H1 (cell line): ENCODE measurements around the gene C11orf42. TPM values are rescaled to one million over a fixed set of nuclear protein-coding genes. Genes with fewer than 3 reads are reported as not detected.

ENCODE experiments used
- CTCF ChIA-PET: fragments of 300-600 bp; sonication (Branson Sonifier 250); formaldehyde crosslinking; loops from one replicate; lab custom pipeline; 2021; ENCODE audit not compliant: partially characterized antibody; lab: Charles Lee
- POLR2A ChIA-PET: fragments of 300-600 bp; sonication (Branson Sonifier 250); formaldehyde crosslinking; loops from one replicate; lab custom pipeline; 2021; ENCODE audit warnings: inconsistent platforms; ENCODE audit not compliant: partially characterized antibody; lab: Charles Lee
- DNase-seq, 2 experiments: peaks; one replicate each; pipeline versions ENCODE4 v3.0.0 to v3.0.0-alpha.2; 2010 to 2022; ENCODE audit warnings: low spot score in 2 of 2, low read depth in 1 of 2, mixed read lengths in 1 of 2
- FAIRE-seq: peaks from 2 replicates; lab custom pipeline; 2011; peaks lifted over from hg19 to GRCh38; lab: Jason Lieb, UNC
- H2AFZ ChIP-seq: 2 replicates; pipeline ENCODE4 v1.8.1; 2012; ENCODE audit warnings: low read length, inconsistent platforms
- H2AK5ac ChIP-seq: 2 replicates; pipeline ENCODE4 v1.6.1; 2013; ENCODE audit warnings: low read depth, low read length
- H2BK120ac ChIP-seq: replicated peaks from 2 replicates; pipeline ENCODE3; 2013; ENCODE audit warnings: low read depth, low read length, inconsistent platforms
- H2BK12ac ChIP-seq: 2 replicates; pipeline ENCODE4 v1.6.1; 2013; ENCODE audit warnings: low read depth, low read length
- H2BK15ac ChIP-seq: 2 replicates; pipeline ENCODE4 v1.6.1; 2013; ENCODE audit warnings: low read length
- H2BK20ac ChIP-seq: 2 replicates; pipeline ENCODE4 v1.6.1; 2013; ENCODE audit warnings: low read length
- H2BK5ac ChIP-seq: 2 replicates; pipeline ENCODE4 v1.6.1; 2013; ENCODE audit warnings: low read depth, low read length
- H3K14ac ChIP-seq: 2 replicates; pipeline ENCODE4 v1.6.1; 2013; ENCODE audit warnings: inconsistent platforms; ENCODE audit not compliant: insufficient read length
- H3K18ac ChIP-seq: 2 replicates; pipeline ENCODE4 v1.6.1; 2013; ENCODE audit warnings: low read length; ENCODE audit errors: extremely low read depth
- H3K23ac ChIP-seq: 2 replicates; pipeline ENCODE4 v1.6.1; 2013; ENCODE audit warnings: inconsistent platforms; ENCODE audit not compliant: insufficient read length
- H3K23me2 ChIP-seq: 2 replicates; pipeline ENCODE4 v1.6.1; 2013; ENCODE audit warnings: low read depth, low read length
- H3K27ac ChIP-seq: 2 replicates; pipeline ENCODE4 v1.6.1; 2011; ENCODE audit warnings: low read depth, low read length, inconsistent platforms
- H3K27me3 ChIP-seq, 4 experiments: replicated peaks in 1 of 4; 1 replicate in 1 of 4; 2 replicates in 3 of 4; pipeline versions ENCODE4 v1.6.1 to v1.8.1; 2011 to 2013; ENCODE audit warnings: low read length in 3 of 4, mild to moderate bottlenecking in 3 of 4, inconsistent platforms in 2 of 4, mixed read lengths in 2 of 4, moderate library complexity in 1 of 4; ENCODE audit not compliant: control insufficient read depth in 3 of 4, insufficient read depth in 3 of 4; ENCODE audit errors: extremely low read depth in 1 of 4
- H3K36me3 ChIP-seq, 4 experiments: 2 replicates each; pipeline versions ENCODE4 v1.6.1 to v1.8.1; 2011 to 2013; ENCODE audit warnings: mild to moderate bottlenecking in 4 of 4, low read length in 3 of 4, moderate library complexity in 2 of 4, control low read depth in 1 of 4, inconsistent platforms in 1 of 4; ENCODE audit not compliant: insufficient read depth in 4 of 4, control insufficient read depth in 2 of 4
- H3K4ac ChIP-seq: replicated peaks from 2 replicates; pipeline ENCODE3; 2013; ENCODE audit warnings: low read length, low read depth, mixed read lengths, inconsistent platforms; ENCODE audit not compliant: insufficient read length
- H3K4me1 ChIP-seq, 4 experiments: replicated peaks in 1 of 4; 1 replicate in 1 of 4; 2 replicates in 3 of 4; pipeline versions ENCODE4 v1.6.1 to v1.8.1; 2011 to 2013; ENCODE audit warnings: low read length in 3 of 4, inconsistent platforms in 2 of 4, mixed read lengths in 1 of 4; ENCODE audit not compliant: insufficient read depth in 4 of 4, control insufficient read depth in 3 of 4
- H3K4me2 ChIP-seq, 2 experiments: 2 replicates each; pipeline versions ENCODE4 v1.6.1 to v1.8.1; 2011 to 2013; ENCODE audit warnings: low read depth in 2 of 2, low read length in 2 of 2, control low read depth in 1 of 2, inconsistent platforms in 1 of 2, mild to moderate bottlenecking in 1 of 2; ENCODE audit not compliant: insufficient read depth in 1 of 2
- H3K4me3 ChIP-seq, 4 experiments: fragments of 200-600, 300-600 bp in 1 of 4; sonication (generic), shearing (Covaris generic), sonication (Bioruptor Twin) in 1 of 4; 2 replicates each; pipeline versions ENCODE4 v1.5.1 to v1.8.1; 2011 to 2016; ENCODE audit warnings: low read length in 4 of 4, low read depth in 3 of 4, control low read depth in 2 of 4, inconsistent platforms in 2 of 4, mild to moderate bottlenecking in 2 of 4, mixed read lengths in 1 of 4, moderate library complexity in 1 of 4; ENCODE audit not compliant: insufficient read depth in 2 of 4; ENCODE audit errors: extremely low read depth in 1 of 4
- H3K56ac ChIP-seq: replicated peaks from 2 replicates; pipeline ENCODE3; 2013; ENCODE audit warnings: low read depth, mild to moderate bottlenecking, mixed read lengths, low read length, inconsistent platforms; ENCODE audit not compliant: insufficient read length
- H3K79me1 ChIP-seq: 2 replicates; pipeline ENCODE4 v1.6.1; 2013; ENCODE audit warnings: low read depth, low read length, control low read depth
- H3K79me2 ChIP-seq, 2 experiments: 2 replicates each; pipeline versions ENCODE4 v1.6.1 to v1.8.1; 2012 to 2013; ENCODE audit warnings: low read length in 2 of 2, mild to moderate bottlenecking in 2 of 2, inconsistent platforms in 1 of 2; ENCODE audit not compliant: insufficient read depth in 2 of 2, control insufficient read depth in 1 of 2
- H3K9ac ChIP-seq, 4 experiments: replicated peaks in 1 of 4; 1 replicate in 1 of 4; 2 replicates in 3 of 4; pipeline versions ENCODE4 v1.6.1 to v1.8.1; 2011 to 2013; ENCODE audit warnings: low read depth in 3 of 4, low read length in 3 of 4, control low read depth in 2 of 4, mild to moderate bottlenecking in 2 of 4, moderate library complexity in 2 of 4, inconsistent platforms in 1 of 4; ENCODE audit errors: extremely low read depth in 1 of 4
- H3K9me3 ChIP-seq, 2 experiments: 2 replicates each; pipeline versions ENCODE4 v1.6.1 to v1.8.1; 2012 to 2013; ENCODE audit warnings: mild to moderate bottlenecking in 2 of 2, moderate library complexity in 2 of 2, control low read depth in 1 of 2, inconsistent platforms in 1 of 2, low read depth in 1 of 2, low read length in 1 of 2, mixed read lengths in 1 of 2; ENCODE audit not compliant: insufficient read depth in 2 of 2
- H4K20me1 ChIP-seq, 2 experiments: replicated peaks in 1 of 2; 2 replicates each; pipeline versions ENCODE3 to v1.8.1; 2011 to 2013; ENCODE audit warnings: inconsistent platforms in 2 of 2, low read length in 2 of 2, mild to moderate bottlenecking in 1 of 2; ENCODE audit not compliant: insufficient read depth in 2 of 2, control insufficient read depth in 1 of 2
- H4K5ac ChIP-seq: 2 replicates; pipeline ENCODE4 v1.6.1; 2013; ENCODE audit warnings: low read length, low read depth, mixed read lengths, inconsistent platforms; ENCODE audit not compliant: insufficient read length
- H4K8ac ChIP-seq: 2 replicates; pipeline ENCODE4 v1.8.0; 2013; ENCODE audit warnings: mild to moderate bottlenecking, moderate library complexity, low read length, inconsistent platforms; ENCODE audit not compliant: insufficient read depth; ENCODE audit errors: extremely low read depth
- H4K91ac ChIP-seq: replicated peaks from 2 replicates; pipeline ENCODE3; 2013; ENCODE audit warnings: low read length, mixed read lengths, inconsistent platforms; ENCODE audit not compliant: insufficient read length
- CHD2 ChIP-seq: IDR thresholded peaks from 2 replicates; pipeline ENCODE4 v1.6.1; 2012; ENCODE audit warnings: low read length, improper control_type of control experiment
- MAFK ChIP-seq: IDR thresholded peaks from 2 replicates; pipeline ENCODE4 v1.6.1; 2012; ENCODE audit warnings: low read depth, mild to moderate bottlenecking, improper control_type of control experiment, low read length
- PHF8 ChIP-seq: fragments of 200-600 bp; sonication (generic); conservative IDR thresholded peaks from 2 replicates; pipeline ENCODE4 v1.7.1; 2012; ENCODE audit warnings: low read depth, mild to moderate bottlenecking, inconsistent platforms, low read length, moderate library complexity
- POLR2AphosphoS5 ChIP-seq: IDR thresholded peaks from 2 replicates; pipeline ENCODE4 v1.6.1; 2011; ENCODE audit warnings: low read depth, low read length
- WGBS, 2 experiments: shearing (Covaris generic) in 1 of 2; methylation state at CpG; one replicate each; pipeline versions ENCODE4 v1.1.6 to v1.1.7; 2013 to 2015; ENCODE audit warnings: low lambda C conversion rate in 2 of 2, mixed read lengths in 2 of 2, inconsistent platforms in 1 of 2, low coverage in 1 of 2, missing lambda C conversion rate in 1 of 2; ENCODE audit not compliant: insufficient replicate concordance in 2 of 2, insufficient coverage in 1 of 2, insufficient read length in 1 of 2; ENCODE audit errors: extremely low coverage in 1 of 2, missing lambda C conversion rate in 1 of 2; 5-methylcytosine and 5-hydroxymethylcytosine counted together
- polyA plus RNA-seq, 7 experiments: library from polyadenylated mRNA; depleted of rRNA in 3 of 7; stranded (reverse) in 5 of 7; unstranded in 2 of 7; fragments of >200 nt in 5 of 7; fragments of 200-250 nt in 2 of 7; gene quantifications; 1 replicate in 5 of 7; 2 replicates in 1 of 7; 4 replicates in 1 of 7; pipeline versions ENCODE4 v1.2.1 to v1.2.3, GENCODE V29; 2011 to 2013; ENCODE audit warnings: missing spikeins in 2 of 7, mixed read lengths in 2 of 7
- total RNA-seq: library from RNA; stranded (reverse); fragmentation: NEBNext Ultra II Directional; extraction: Animal tissue kit (Norgen Biotek cat#: 25700); gene quantifications from 2 replicates; pipeline ENCODE4 v1.2.1, GENCODE V29; 2021

The C11orf42 gene
- total and polyA plus RNA-seq, 2 of the 8 experiments (the other 6 are each of a cell fraction or from before 2014, with no cell fraction given) = not detected

DNA sequence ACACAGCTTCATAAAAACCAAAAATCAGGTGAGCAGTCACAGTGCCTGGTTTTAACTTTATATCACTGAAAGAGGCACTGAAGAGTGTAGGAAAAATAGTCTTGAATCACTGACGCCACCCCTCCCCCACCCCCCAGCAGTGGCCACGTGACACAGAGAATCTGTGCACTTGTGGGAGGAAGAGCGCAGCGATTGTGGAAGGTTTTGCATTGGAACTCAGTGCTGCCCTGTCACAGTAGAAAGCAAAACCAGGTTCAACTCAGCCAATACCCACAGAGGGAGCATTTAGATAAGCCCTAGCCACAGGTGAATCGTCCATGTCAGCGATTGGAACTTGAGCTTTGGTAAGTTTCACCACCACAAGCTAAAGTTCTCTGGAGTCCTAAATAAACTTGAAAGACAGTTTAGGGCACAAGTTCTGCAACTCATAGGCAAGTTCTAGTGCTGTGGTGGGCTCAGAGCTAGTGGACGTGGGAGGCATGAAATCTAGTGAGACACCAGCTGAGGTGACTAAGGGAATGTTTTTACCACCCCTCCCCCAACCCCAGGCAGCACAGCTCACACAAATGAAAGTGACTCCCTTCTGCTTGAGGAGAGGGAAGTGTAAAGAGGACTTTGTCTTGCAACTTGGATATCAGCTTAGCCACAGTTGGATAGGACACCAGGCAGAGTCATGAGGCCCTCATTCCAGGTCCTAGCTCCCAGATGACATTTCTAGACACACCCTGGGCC is 48.6 kb upstream of the C11orf42 start:
- no peak overlapping the region for H2BK5ac ChIP-seq
- H3K79me2 ChIP-seq = no peaks in the 10 kb centered on the region
- ChIA-PET POLR2A (interaction anchor here (1.7 kb wide), 1 partner anchor 13 kb away, joined by 4 read pairs; no protein-coding TSS in a partner anchor), CTCF (interaction anchor here (0.7 to 1.2 kb wide), 4 partner anchors 53 to 1322 kb away, joined by 3 to 4 read pairs (median 3); no protein-coding TSS in a partner anchor)
- H2BK12ac ChIP-seq = peak overlapping the region; percentile 51; the same call in 1 of the 2 replicates
- peaks cover 0 to 6% (median 0%) of the 10 kb centered on the region in 4 experiments; a peak in 3 of 7 replicates for H3K4me1 ChIP-seq
- no peak overlapping the region for H3K9ac ChIP-seq
- H4K20me1 ChIP-seq = no peaks in the 10 kb centered on the region
- no peaks in the 10 kb centered on the region for H3K9me3 ChIP-seq
- H4K91ac ChIP-seq = no peak overlapping the region
- 73% methylated on average over 7 of the region's 7 CpGs; no CpG with 5 or more reads in 1 of the 2 experiments for WGBS, 2 experiments
- peak overlapping the region; percentile 63 for H2AFZ ChIP-seq
- H3K18ac ChIP-seq = no peak overlapping the region
- no peak overlapping the region for H2BK120ac ChIP-seq
- TF ChIP-seq CHD2 (no peak; the same call in 1 of the 2 replicates), PHF8 (no peak), POLR2AphosphoS5 (no peak), MAFK (peak; percentile 37; the same call in 1 of the 2 replicates)
- TF ChIP-seq, all 59 proteins: peak for 1
- Histone ChIP-seq H3K4ac (no peak overlapping the region), H2BK20ac (no peak overlapping the region), H3K27me3 (peaks cover 0 to 3% (median under 1%) of the 10 kb centered on the region in 4 experiments; a peak in 3 of 7 replicates), H3K27ac (no peak overlapping the region), H3K23me2 (no peaks in the 10 kb centered on the region), H3K23ac (no peak overlapping the region), H4K8ac (no peak overlapping the region), H4K5ac (no peak overlapping the region), H3K14ac (no peak overlapping the region), H3K4me2 (peak overlapping the region in 1 of 2 experiments; percentile 14; a peak in 1 of 4 replicates), H3K79me1 (no peaks in the 10 kb centered on the region), H2BK15ac (0 out of 2 replicates have a peak overlapping the region, but pooled peaks have one; percentile 18), H3K4me3 (no peak overlapping the region), H3K36me3 (no peaks in the 10 kb centered on the region), H2AK5ac (no peak overlapping the region), H3K56ac (no peak overlapping the region)
- no peak for FAIRE-seq
- DNase-seq = no peak
